ENCODE results near the gene MUC3A. TPM values are rescaled to one million over a fixed set of nuclear protein-coding genes. Genes with fewer than 3 reads are reported as not detected.

The MUC3A gene
- total RNA-seq, 6 experiments from 2014 or later: 3.2 to 12.8 (median 8.9) TPM

- Histone ChIP-seq H3K4me3 (no peak overlapping the region), H3K9me3 (no peaks in the 10 kb centered on the region), H3K4me1 (peaks cover 0 to 4% (median 0%) of the 10 kb centered on the region in 4 donors), H3K27me3 (no peaks in the 10 kb centered on the region), H3K36me3 (peaks cover 0 to 21% (median 0%) of the 10 kb centered on the region in 4 donors), H3K27ac (no peak overlapping the region)
- intact Hi-C loops (cut with DNase I): loop anchor here (5.0 to 10.0 kb wide), 2 partner anchors 87 to 90 kb away; no protein-coding TSS in a partner anchor
- ATAC-seq (no peak), DNase-seq (no peak)
- WGBS (ENCODE audit: insufficient coverage, low coverage, low lambda C conversion rate, missing lambda C conversion rate): 65% methylated on average over 13 of the region's 13 CpGs
- TF ChIP-seq POLR2A (IDR thresholded peaks at IDR 0.05) (no peak), CTCF (IDR thresholded peaks at IDR 0.05) (no peak)
Measured at GRCh38 chr7:100967292-100967863, 18.0 kb downstream of the MUC3A start.

- Histone ChIP-seq H3K4me3 (no peak overlapping the region), H3K36me3 (peaks cover 0 to 15% (median 0%) of the 10 kb centered on the region in 4 donors), H3K4me1 (peaks cover 0 to 4% (median 0%) of the 10 kb centered on the region in 4 donors), H3K27me3 (no peaks in the 10 kb centered on the region), H3K9me3 (no peaks in the 10 kb centered on the region), H3K27ac (no peak overlapping the region)
- TF ChIP-seq POLR2A (IDR thresholded peaks at IDR 0.05) (no peak), CTCF (IDR thresholded peaks at IDR 0.05) (no peak)
- no peak for DNase-seq
- intact Hi-C loops (cut with DNase I): loop anchor here (5.0 to 10.0 kb wide), 2 partner anchors 87 to 89 kb away; no protein-coding TSS in a partner anchor
- WGBS (ENCODE audit: insufficient coverage, low coverage, low lambda C conversion rate, missing lambda C conversion rate): 24% methylated on average over 4 of the region's 6 CpGs
- no peak for ATAC-seq
Measured at GRCh38 chr7:100968031-100968430, 18.7 kb downstream of the MUC3A start.

GRCh38 chr7:100968650-100969049 is 19.3 kb downstream of the MUC3A start:
- Histone ChIP-seq H3K27me3 (no peaks in the 10 kb centered on the region), H3K4me3 (no peak overlapping the region), H3K36me3 (peaks cover 0 to 10% (median 0%) of the 10 kb centered on the region in 4 donors), H3K4me1 (peaks cover 0 to 4% (median 0%) of the 10 kb centered on the region in 4 donors), H3K27ac (no peak overlapping the region), H3K9me3 (no peaks in the 10 kb centered on the region)
- DNase-seq (no peak), ATAC-seq (no peak)
- no peak for TF ChIP-seq POLR2A (IDR thresholded peaks at IDR 0.05)
- no peak for TF ChIP-seq CTCF (IDR thresholded peaks at IDR 0.05)
- intact Hi-C loops (cut with DNase I): loop anchor here (5.0 to 10.0 kb wide), 2 partner anchors 86 to 89 kb away; no protein-coding TSS in a partner anchor
- 32% methylated on average over 2 of the region's 3 CpGs for WGBS (ENCODE audit: insufficient coverage, low coverage, low lambda C conversion rate, missing lambda C conversion rate)

GRCh38 chr7:100969066-100969615 is 19.8 kb downstream of the MUC3A start, which contains the start of gene MUC12:
Gene MUC12, plus strand, starts transcription at chr7:100969565. Its CDS starts 58 bp downstream, at chr7:100969623.
- Histone ChIP-seq H3K27me3 (no peaks in the 10 kb centered on the region), H3K4me3 (no peak within 1 kb of the TSS), H3K36me3 (peaks cover 0 to 9% (median 0%) of the 10 kb centered on the region in 4 donors), H3K9me3 (no peaks in the 10 kb centered on the region), H3K27ac (no peak within 1 kb of the TSS), H3K4me1 (peaks cover 0 to 4% (median 0%) of the 10 kb centered on the region in 4 donors)
- WGBS (ENCODE audit: insufficient coverage, low coverage, low lambda C conversion rate, missing lambda C conversion rate): 46% methylated on average over 4 of the region's 12 CpGs
- intact Hi-C loops (cut with DNase I): loop anchor here (5.0 to 10.0 kb wide), 2 partner anchors 86 to 88 kb away; no protein-coding TSS in a partner anchor
- no peak for ATAC-seq
- no peak for DNase-seq
- TF ChIP-seq CTCF (IDR thresholded peaks at IDR 0.05) (no peak), POLR2A (IDR thresholded peaks at IDR 0.05) (no peak)

Data from right lobe of liver (tissue), 6 donors.